IPS-20b (cell line): ENCODE results near the gene CGNL1.

Source experiments
- H3K27ac ChIP-seq: one replicate; pipeline ENCODE4 v1.5.1; 2013; ENCODE audit warnings: low read length
- H3K27me3 ChIP-seq: 2 replicates; pipeline ENCODE4 v1.6.1; 2013; ENCODE audit warnings: mild to moderate bottlenecking, low read length, inconsistent platforms; ENCODE audit not compliant: insufficient read depth
- H3K36me3 ChIP-seq: 2 replicates; pipeline ENCODE4 v1.6.1; 2013; ENCODE audit warnings: low read depth, mild to moderate bottlenecking, inconsistent platforms, low read length, moderate library complexity; ENCODE audit not compliant: insufficient read depth
- H3K4me1 ChIP-seq: 2 replicates; pipeline ENCODE4 v1.6.1; 2013; ENCODE audit warnings: mild to moderate bottlenecking, control low read depth, inconsistent platforms, low read length, moderate library complexity; ENCODE audit not compliant: insufficient read depth
- H3K4me3 ChIP-seq: 2 replicates; pipeline ENCODE4 v1.5.1; 2013; ENCODE audit warnings: mild to moderate bottlenecking, low read length, inconsistent platforms
- H3K9ac ChIP-seq: 2 replicates; pipeline ENCODE4 v1.6.1; 2013; ENCODE audit warnings: low read depth, mild to moderate bottlenecking, inconsistent platforms, low read length, moderate library complexity
- H3K9me3 ChIP-seq: 2 replicates; pipeline ENCODE4 v1.6.1; 2013; ENCODE audit warnings: mild to moderate bottlenecking, low read depth, low read length, inconsistent platforms; ENCODE audit not compliant: insufficient read depth

Gene CGNL1

DNA sequence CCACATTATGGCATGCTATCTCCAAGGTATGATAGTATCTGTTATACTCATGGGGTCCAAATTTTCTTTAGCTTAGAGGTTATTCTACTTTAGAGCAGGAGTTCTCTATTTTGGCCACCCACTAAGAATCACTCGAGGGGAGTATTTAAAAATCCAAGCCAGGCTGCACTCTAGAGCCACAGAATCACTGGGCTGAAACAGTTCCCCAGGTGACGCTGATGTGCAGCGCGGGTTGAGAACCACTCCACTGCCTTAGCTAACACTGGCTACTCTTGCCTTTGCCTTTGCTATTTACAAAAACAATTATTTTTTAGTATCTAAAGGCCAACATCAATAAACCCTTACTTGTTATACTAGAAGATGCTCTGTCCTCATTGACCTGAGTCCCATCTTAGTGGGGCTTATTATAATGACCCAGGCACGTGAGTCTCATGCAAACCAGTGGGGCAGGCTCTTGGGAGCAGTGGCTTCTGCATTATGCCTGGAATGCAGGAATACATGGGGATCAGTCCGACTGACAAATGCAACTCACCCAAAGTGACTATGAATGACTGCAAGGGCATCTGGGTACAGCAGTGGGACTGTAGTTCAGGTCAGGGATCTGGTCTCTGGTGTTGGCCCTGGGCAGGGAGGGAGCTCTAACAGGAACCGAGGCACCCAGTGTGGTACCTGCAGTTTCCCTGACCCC lies 21.7 kb upstream of the CGNL1 start:
- Histone ChIP-seq H3K36me3 (no peaks in the 10 kb centered on the region), H3K4me1 (peaks cover 11% of the 10 kb centered on the region), H3K27ac (no peak overlapping the region), H3K4me3 (no peak overlapping the region), H3K27me3 (no peaks in the 10 kb centered on the region), H3K9me3 (no peaks in the 10 kb centered on the region), H3K9ac (no peak overlapping the region)

DNA sequence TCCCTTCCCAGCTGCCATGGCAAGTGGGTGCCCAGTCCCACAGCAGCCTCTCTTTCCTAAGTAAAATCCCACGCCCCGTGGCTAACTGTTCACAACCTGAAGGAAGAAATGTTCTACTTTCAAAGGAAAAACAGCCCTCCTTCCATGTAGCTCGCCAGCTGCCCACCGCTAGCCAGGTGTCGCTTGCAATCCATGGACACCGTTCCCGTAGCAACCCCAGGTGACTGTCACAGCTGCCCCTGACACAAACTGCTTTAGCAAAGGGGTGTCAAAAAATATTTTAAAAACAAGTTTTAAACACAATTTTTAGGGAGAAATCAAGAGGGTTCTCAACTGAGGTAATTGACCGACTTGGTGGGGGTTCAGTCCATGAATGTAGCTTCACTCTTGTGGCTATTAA lies 21.0 kb upstream of the CGNL1 start:
- Histone ChIP-seq H3K9me3 (no peaks in the 10 kb centered on the region), H3K4me3 (no peak overlapping the region), H3K27me3 (no peaks in the 10 kb centered on the region), H3K36me3 (no peaks in the 10 kb centered on the region), H3K27ac (no peak overlapping the region), H3K4me1 (peaks cover 11% of the 10 kb centered on the region), H3K9ac (no peak overlapping the region)

DNA sequence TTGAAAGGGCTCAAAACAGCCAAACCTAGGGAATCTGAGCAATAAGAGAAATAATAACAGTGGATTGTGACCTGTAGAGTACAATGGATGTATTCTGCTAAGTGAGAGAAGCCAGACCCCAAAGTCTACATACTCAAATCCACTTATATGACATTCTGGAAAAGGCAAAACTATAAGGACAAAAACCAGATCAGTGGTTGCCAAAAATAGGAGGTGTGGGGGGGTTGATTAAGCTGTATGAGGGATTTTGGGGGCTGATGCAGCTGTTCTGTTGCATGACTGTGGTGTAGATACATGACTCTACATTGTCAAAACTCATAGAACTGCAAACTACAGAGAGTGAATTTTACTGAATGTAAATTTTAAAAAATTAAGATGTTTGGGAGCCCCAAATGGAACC lies 20.1 kb upstream of the CGNL1 start:
- Histone ChIP-seq H3K27ac (no peak overlapping the region), H3K4me3 (no peak overlapping the region), H3K36me3 (no peaks in the 10 kb centered on the region), H3K4me1 (peaks cover 11% of the 10 kb centered on the region), H3K9me3 (no peaks in the 10 kb centered on the region), H3K9ac (no peak overlapping the region), H3K27me3 (no peaks in the 10 kb centered on the region)

DNA sequence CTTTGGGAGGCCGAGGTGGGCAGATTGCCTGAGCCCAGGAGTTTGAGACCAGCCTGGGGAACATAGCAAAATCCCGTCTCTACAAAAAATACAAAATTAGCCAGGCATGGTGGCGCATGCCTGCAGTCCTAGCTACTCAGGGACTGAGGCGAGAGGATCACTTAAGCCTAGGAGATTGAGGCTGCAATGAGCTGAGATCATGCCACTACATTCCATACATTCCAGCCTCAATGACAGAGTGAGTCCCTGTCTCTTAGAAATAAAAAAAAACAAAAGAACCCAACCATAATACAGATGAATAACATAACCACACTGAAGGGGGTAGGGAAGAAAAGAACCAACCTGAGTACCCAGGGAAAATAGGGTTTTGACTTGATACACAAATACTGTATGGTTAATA lies 19.7 kb upstream of the CGNL1 start:
- Histone ChIP-seq H3K27me3 (no peaks in the 10 kb centered on the region), H3K4me3 (no peak overlapping the region), H3K4me1 (peaks cover 11% of the 10 kb centered on the region), H3K9ac (no peak overlapping the region), H3K36me3 (no peaks in the 10 kb centered on the region), H3K9me3 (no peaks in the 10 kb centered on the region), H3K27ac (no peak overlapping the region)

DNA sequence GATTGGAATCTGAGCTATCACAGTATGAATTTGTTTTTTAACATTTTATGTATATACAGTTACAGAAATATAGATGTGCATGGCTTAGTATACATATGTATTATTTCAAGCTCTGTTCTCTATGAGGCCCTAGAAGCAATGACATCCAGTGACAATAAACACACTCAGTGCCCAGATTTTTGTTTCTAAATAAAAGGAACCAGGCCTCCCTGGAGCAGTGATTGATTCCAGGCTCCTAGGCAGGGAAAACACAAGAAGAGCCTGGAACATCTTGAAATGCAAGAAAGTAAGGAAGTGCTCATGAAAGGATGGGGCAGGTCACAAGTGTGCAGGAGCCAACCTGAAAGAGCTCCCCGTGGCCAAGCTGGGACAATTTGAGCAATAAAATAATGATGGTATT lies 18.5 kb upstream of the CGNL1 start:
- Histone ChIP-seq H3K36me3 (no peaks in the 10 kb centered on the region), H3K4me3 (no peak overlapping the region), H3K4me1 (peaks cover 11% of the 10 kb centered on the region), H3K27ac (no peak overlapping the region), H3K27me3 (no peaks in the 10 kb centered on the region), H3K9me3 (no peaks in the 10 kb centered on the region), H3K9ac (no peak overlapping the region)

DNA sequence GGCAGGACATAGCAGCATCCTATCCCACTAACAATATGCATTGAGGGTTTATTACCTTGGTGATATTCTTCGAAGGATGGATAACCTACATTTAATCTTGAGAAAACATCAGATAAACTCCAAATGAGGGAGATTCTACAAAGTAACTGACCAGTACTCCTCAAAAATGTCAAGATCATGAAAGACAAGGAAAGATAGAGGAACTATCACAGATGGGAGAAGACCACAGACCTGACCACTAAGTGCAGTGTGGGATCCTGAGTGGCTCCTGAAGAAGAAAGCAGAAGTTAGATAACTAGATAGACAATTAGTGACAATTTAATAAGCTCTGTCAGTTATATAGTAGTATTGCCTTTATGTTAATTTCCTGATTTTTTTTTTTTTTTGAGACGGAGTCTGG lies 17.7 kb upstream of the CGNL1 start:
- Histone ChIP-seq H3K27ac (no peak overlapping the region), H3K4me1 (peaks cover 15% of the 10 kb centered on the region), H3K9me3 (no peaks in the 10 kb centered on the region), H3K9ac (no peak overlapping the region), H3K27me3 (no peaks in the 10 kb centered on the region), H3K4me3 (no peak overlapping the region), H3K36me3 (no peaks in the 10 kb centered on the region)

DNA sequence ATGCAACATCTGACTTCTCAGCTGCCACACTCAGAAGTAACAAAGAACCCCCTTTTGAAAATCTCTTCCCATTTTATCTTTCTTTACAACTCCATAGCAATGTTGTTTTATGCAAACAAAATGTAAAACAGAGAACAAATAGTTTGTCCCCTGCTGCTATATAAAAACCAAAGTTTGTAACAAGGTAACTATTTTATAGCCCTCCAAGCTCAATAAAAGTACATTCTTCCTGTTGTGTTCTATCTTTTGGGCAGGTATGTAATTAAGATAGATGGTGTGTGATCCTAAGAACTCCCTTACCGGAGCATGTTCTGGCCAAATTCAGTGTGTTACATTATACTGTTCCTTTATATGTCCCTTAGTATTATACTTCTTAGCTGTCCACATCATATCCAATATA lies 12.6 kb upstream of the CGNL1 start:
- H3K9ac ChIP-seq = no peak overlapping the region
- H3K9me3 ChIP-seq = no peaks in the 10 kb centered on the region
- no peak overlapping the region for H3K4me3 ChIP-seq
- no peak overlapping the region for H3K27ac ChIP-seq
- no peaks in the 10 kb centered on the region for H3K27me3 ChIP-seq
- H3K36me3 ChIP-seq = no peaks in the 10 kb centered on the region
- H3K4me1 ChIP-seq = peaks cover 17% of the 10 kb centered on the region; the same call in 1 of the 2 replicates

DNA sequence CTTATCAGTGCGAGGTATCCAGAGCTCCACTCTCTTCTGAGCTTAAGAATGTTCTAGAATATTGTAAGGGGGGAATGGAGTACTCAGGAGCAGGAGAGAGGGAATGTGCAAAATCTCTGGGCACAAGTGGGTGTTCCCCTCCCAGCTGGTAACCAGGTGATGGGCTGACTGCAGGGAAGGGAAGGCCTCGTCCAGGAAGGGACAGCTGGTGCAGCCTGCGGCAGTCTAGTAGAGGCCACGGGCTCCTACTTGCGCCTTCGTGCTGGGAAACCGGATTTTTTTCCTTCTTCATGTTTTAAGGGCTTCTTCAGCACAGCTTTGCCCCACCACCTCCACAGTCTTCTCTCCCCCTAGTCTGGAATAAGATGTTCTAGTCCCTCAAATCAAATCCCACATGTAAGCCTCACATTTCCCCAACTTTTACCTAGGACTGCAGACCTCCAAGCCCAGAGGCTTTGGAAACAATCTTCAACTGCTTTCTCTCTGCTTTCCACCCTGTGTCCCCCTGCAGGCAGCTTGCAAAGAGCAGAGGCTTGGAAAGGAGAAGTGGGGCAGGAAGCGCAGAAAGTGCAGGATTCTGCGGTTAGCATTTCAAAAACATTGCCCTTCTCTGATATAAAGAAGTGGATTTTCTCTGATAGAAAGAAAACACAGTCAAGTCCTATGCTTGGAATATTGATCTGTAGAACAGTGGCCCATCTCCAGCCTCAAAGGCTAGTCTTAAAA lies 11.9 kb upstream of the CGNL1 start:
- no peak overlapping the region for H3K4me3 ChIP-seq
- H3K27ac ChIP-seq = no peak overlapping the region
- H3K36me3 ChIP-seq = no peaks in the 10 kb centered on the region
- H3K27me3 ChIP-seq = no peaks in the 10 kb centered on the region
- no peaks in the 10 kb centered on the region for H3K9me3 ChIP-seq
- no peak overlapping the region for H3K9ac ChIP-seq
- H3K4me1 ChIP-seq = peaks cover 17% of the 10 kb centered on the region; the same call in 1 of the 2 replicates

DNA sequence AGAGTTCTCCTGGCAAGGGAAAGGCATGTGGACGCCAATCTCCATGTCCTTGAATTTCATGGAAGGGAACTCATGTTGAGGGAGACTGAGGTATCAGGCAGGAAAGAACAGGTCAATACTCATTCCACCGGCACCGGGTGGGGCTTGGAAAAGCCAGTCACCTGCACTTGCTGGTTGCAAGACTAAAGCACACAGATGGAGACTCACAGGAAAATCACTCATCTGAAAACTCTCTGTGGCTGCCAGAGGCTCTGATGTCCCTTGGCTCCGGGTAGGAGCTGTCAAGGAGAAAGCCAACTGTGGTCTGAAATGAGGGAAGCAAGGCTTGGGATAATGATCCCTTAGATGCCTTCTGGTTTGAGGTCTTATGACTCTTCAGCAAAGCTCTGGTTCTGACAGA lies 8.7 kb upstream of the CGNL1 start:
- Histone ChIP-seq H3K27ac (no peak overlapping the region), H3K9me3 (no peaks in the 10 kb centered on the region), H3K4me1 (peaks cover 23% of the 10 kb centered on the region; the same call in 1 of the 2 replicates), H3K36me3 (no peaks in the 10 kb centered on the region), H3K27me3 (no peaks in the 10 kb centered on the region), H3K9ac (no peak overlapping the region), H3K4me3 (no peak overlapping the region)

DNA sequence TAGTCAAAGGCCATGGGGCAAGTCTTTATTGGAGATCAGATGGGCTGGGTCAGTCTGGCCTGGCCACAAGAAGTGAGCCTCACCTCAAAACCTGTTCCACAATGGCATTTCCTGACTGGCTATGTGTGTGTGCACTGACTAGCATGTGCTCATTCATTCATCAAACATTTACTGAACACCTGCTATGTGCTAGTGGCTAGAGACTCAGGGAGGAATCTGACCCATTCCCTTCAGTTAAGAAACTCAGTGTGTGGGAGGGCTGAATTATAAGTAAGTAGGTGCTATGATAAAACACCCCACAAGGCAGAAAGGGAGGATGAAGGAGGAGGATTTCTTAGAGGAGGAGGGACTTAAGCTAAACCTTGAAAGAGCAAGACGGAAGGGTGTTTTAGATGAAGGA lies 5.4 kb upstream of the CGNL1 start:
- H3K27ac ChIP-seq = no peak overlapping the region
- H3K4me3 ChIP-seq = no peak overlapping the region
- no peaks in the 10 kb centered on the region for H3K9me3 ChIP-seq
- H3K27me3 ChIP-seq = peaks cover 22% of the 10 kb centered on the region
- H3K4me1 ChIP-seq = peaks cover 9% of the 10 kb centered on the region; the same call in 1 of the 2 replicates
- H3K36me3 ChIP-seq = no peaks in the 10 kb centered on the region
- no peak overlapping the region for H3K9ac ChIP-seq

DNA sequence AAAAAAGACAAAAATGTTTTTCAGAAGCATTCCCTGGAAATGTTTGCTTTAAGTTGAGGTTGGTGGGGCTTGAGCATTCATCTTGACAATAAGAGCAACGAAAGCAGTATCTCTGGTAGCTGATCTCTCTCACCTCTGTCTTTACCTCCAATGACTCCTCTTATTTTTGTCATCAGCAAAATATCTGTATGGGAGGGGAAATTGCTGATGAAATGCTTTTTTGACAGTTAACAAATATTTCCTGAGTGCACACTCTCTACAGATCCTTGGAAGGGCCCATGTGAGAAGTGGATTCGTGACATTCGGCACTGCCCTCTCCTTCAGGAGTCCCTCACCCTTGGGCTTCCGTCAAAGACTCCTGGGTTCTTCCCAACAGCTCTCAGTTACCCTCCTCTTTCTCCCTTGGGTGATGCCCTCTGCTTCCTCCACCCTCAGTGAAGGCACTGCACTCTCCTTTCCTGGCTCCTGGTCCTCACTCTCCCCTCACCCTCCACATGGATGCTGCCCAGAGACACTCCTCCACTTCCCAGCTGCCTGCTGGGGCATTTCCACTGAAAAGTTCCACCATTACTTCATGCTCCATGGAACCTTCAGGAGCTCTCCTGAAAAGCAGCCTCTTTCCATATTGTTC lies 2.9 kb upstream of the CGNL1 start:
- H3K27ac ChIP-seq = no peak overlapping the region
- H3K9ac ChIP-seq = no peak overlapping the region
- H3K4me1 ChIP-seq = peaks cover 9% of the 10 kb centered on the region; the same call in 1 of the 2 replicates
- H3K27me3 ChIP-seq = peaks cover 34% of the 10 kb centered on the region
- H3K36me3 ChIP-seq = no peaks in the 10 kb centered on the region
- H3K4me3 ChIP-seq = no peak overlapping the region
- H3K9me3 ChIP-seq = no peaks in the 10 kb centered on the region

DNA sequence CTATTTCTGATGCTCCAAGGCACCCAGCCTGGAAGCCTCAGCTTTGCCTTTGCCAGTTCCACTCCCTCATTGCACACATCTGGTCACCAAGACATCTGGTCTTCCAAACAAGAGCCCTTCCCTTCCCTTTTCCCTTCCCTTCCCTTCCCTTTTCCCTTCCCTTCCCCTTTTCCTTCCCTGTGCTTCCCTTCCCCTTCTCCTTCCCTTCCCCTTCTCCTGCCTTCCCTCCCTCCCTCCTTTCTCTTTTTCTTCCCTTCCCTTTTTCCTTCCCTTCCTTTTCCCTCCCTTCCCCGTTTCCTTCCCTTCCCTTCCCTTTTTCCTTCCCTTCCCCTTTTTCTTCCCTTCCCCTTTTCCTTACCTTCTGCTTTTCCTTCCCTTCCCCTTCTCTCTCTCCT lies 2.4 kb upstream of the CGNL1 start:
- Histone ChIP-seq H3K4me1 (peaks cover 9% of the 10 kb centered on the region), H3K9ac (no peak overlapping the region), H3K36me3 (no peaks in the 10 kb centered on the region), H3K27ac (no peak overlapping the region), H3K27me3 (peaks cover 34% of the 10 kb centered on the region), H3K4me3 (no peak overlapping the region), H3K9me3 (no peaks in the 10 kb centered on the region)
